Measurements from ENCODE around the gene INPP5J. TPM values are rescaled to one million over a fixed set of nuclear protein-coding genes. Genes with fewer than 3 reads are reported as not detected.
A peak's percentile ranks its signal among the peaks of the same experiment; 100 is the strongest.

Gene INPP5J
- total and polyA plus RNA-seq, 2 experiments from 2014 or later = 4.8 to 14.5 TPM

DNA sequence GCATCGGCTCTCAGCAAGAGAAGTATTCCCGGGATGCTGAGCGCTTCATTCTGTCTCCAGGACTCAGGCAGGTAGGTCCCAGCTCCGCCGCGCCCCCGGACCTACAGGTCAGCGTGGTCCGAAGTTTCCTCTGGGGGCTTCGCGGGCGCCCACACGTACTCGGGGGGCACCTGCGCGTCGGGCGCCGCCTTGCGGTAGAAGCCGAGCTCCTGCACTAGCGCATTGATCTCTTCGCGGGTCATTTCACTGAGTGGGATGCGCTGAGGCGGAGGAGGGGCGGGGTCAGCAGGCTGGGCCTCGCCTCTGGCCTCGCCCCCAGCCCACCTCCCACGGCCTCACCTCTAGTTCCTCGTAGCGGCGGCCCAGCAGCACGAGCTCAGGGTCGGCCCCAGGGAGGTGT lies 17.9 kb upstream of the INPP5J start (continued):
- TF ChIP-seq, protein P1, sequence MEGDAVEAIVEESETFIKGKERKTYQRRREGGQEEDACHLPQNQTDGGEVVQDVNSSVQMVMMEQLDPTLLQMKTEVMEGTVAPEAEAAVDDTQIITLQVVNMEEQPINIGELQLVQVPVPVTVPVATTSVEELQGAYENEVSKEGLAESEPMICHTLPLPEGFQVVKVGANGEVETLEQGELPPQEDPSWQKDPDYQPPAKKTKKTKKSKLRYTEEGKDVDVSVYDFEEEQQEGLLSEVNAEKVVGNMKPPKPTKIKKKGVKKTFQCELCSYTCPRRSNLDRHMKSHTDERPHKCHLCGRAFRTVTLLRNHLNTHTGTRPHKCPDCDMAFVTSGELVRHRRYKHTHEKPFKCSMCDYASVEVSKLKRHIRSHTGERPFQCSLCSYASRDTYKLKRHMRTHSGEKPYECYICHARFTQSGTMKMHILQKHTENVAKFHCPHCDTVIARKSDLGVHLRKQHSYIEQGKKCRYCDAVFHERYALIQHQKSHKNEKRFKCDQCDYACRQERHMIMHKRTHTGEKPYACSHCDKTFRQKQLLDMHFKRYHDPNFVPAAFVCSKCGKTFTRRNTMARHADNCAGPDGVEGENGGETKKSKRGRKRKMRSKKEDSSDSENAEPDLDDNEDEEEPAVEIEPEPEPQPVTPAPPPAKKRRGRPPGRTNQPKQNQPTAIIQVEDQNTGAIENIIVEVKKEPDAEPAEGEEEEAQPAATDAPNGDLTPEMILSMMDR (conservative IDR thresholded peaks at IDR 0.05; ENCODE audit: low read depth in 2 of 2) = peak; percentile 80 to 91
- TF ChIP-seq STAT1 (IDR thresholded peaks at IDR 0.05; ENCODE audit: unreplicated experiment) = no peak
- TF ChIP-seq POLR2AphosphoS5 (IDR thresholded peaks at IDR 0.05; ENCODE audit: low read depth) = peak; percentile 50

DNA sequence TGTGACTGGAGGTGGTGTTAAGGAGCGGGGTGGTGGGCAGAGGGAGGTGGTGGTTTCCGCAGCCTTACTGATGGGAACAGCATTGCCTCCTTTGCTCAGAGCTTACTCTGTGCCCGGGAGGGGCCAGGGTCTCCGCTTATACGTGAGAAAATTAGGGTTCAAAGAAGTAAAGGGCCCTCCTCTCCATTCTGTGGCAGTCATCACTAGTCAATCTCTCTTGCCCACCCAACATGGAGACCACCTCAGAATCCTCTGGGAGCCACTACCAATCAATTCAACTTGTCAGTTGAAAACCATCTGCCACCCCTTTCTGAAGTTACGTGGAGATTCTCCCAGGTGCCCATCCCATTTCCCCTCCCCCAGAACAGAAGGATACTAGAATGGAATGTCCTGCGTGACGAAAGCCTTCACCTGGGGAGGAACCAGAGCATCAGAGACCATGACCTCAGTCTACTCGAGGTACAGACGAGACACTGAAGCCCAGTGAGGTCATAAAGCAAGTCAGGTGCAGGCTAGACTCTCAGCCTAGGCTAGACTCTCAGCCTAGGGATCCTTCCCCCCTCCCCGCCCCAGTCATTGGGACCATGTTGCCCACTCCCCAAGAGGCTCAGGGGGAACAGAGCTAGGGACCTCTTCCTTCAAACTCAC lies 17.4 kb upstream of the INPP5J start:
- H3K36me3 Mint-ChIP-seq (ENCODE audit: low read depth) = no peaks in the 10 kb centered on the region

More for the DNA sequence above, 17.4 kb upstream of the INPP5J start:
- TF ChIP-seq, protein P2, sequence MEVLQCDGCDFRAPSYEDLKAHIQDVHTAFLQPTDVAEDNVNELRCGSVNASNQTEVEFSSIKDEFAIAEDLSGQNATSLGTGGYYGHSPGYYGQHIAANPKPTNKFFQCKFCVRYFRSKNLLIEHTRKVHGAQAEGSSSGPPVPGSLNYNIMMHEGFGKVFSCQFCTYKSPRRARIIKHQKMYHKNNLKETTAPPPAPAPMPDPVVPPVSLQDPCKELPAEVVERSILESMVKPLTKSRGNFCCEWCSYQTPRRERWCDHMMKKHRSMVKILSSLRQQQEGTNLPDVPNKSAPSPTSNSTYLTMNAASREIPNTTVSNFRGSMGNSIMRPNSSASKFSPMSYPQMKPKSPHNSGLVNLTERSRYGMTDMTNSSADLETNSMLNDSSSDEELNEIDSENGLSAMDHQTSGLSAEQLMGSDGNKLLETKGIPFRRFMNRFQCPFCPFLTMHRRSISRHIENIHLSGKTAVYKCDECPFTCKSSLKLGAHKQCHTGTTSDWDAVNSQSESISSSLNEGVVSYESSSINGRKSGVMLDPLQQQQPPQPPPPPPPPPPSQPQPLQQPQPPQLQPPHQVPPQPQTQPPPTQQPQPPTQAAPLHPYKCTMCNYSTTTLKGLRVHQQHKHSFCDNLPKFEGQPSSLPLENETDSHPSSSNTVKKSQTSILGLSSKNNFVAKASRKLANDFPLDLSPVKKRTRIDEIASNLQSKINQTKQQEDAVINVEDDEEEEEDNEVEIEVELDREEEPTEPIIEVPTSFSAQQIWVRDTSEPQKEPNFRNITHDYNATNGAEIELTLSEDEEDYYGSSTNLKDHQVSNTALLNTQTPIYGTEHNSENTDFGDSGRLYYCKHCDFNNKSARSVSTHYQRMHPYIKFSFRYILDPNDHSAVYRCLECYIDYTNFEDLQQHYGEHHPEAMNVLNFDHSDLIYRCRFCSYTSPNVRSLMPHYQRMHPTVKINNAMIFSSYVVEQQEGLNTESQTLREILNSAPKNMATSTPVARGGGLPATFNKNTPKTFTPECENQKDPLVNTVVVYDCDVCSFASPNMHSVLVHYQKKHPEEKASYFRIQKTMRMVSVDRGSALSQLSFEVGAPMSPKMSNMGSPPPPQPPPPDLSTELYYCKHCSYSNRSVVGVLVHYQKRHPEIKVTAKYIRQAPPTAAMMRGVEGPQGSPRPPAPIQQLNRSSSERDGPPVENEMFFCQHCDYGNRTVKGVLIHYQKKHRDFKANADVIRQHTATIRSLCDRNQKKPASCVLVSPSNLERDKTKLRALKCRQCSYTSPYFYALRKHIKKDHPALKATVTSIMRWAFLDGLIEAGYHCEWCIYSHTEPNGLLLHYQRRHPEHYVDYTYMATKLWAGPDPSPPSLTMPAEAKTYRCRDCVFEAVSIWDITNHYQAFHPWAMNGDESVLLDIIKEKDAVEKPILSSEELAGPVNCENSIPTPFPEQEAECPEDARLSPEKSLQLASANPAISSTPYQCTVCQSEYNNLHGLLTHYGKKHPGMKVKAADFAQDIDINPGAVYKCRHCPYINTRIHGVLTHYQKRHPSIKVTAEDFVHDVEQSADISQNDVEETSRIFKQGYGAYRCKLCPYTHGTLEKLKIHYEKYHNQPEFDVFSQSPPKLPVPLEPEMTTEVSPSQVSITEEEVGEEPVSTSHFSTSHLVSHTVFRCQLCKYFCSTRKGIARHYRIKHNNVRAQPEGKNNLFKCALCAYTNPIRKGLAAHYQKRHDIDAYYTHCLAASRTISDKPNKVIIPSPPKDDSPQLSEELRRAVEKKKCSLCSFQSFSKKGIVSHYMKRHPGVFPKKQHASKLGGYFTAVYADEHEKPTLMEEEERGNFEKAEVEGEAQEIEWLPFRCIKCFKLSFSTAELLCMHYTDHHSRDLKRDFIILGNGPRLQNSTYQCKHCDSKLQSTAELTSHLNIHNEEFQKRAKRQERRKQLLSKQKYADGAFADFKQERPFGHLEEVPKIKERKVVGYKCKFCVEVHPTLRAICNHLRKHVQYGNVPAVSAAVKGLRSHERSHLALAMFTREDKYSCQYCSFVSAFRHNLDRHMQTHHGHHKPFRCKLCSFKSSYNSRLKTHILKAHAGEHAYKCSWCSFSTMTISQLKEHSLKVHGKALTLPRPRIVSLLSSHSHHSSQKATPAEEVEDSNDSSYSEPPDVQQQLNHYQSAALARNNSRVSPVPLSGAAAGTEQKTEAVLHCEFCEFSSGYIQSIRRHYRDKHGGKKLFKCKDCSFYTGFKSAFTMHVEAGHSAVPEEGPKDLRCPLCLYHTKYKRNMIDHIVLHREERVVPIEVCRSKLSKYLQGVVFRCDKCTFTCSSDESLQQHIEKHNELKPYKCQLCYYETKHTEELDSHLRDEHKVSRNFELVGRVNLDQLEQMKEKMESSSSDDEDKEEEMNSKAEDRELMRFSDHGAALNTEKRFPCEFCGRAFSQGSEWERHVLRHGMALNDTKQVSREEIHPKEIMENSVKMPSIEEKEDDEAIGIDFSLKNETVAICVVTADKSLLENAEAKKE (CRISPR knock-in tag; IDR thresholded peaks at IDR 0.05) = no peak
- TF ChIP-seq EZH2 (IDR thresholded peaks at IDR 0.05; ENCODE audit: low read depth, unreplicated experiment) = no peak
- TF ChIP-seq STAT1 (IDR thresholded peaks at IDR 0.05; ENCODE audit: unreplicated experiment) = no peak
- TF ChIP-seq, protein P3, sequence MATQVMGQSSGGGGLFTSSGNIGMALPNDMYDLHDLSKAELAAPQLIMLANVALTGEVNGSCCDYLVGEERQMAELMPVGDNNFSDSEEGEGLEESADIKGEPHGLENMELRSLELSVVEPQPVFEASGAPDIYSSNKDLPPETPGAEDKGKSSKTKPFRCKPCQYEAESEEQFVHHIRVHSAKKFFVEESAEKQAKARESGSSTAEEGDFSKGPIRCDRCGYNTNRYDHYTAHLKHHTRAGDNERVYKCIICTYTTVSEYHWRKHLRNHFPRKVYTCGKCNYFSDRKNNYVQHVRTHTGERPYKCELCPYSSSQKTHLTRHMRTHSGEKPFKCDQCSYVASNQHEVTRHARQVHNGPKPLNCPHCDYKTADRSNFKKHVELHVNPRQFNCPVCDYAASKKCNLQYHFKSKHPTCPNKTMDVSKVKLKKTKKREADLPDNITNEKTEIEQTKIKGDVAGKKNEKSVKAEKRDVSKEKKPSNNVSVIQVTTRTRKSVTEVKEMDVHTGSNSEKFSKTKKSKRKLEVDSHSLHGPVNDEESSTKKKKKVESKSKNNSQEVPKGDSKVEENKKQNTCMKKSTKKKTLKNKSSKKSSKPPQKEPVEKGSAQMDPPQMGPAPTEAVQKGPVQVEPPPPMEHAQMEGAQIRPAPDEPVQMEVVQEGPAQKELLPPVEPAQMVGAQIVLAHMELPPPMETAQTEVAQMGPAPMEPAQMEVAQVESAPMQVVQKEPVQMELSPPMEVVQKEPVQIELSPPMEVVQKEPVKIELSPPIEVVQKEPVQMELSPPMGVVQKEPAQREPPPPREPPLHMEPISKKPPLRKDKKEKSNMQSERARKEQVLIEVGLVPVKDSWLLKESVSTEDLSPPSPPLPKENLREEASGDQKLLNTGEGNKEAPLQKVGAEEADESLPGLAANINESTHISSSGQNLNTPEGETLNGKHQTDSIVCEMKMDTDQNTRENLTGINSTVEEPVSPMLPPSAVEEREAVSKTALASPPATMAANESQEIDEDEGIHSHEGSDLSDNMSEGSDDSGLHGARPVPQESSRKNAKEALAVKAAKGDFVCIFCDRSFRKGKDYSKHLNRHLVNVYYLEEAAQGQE (IDR thresholded peaks at IDR 0.05; ENCODE audit: unreplicated experiment) = no peak
- no peak for TF ChIP-seq NANOG (IDR thresholded peaks at IDR 0.05; ENCODE audit: borderline replicate concordance)
- no peak for TF ChIP-seq POLR2AphosphoS5 (IDR thresholded peaks at IDR 0.05; ENCODE audit: low read depth)
- no peak for TF ChIP-seq ZNF114 (CRISPR knock-in tag; IDR thresholded peaks at IDR 0.05)
- no peaks in the 10 kb centered on the region; the same call in 2 of the 3 replicates for H3K9me3 Mint-ChIP-seq
- H3F3A ChIP-seq (replicated peaks; ENCODE audit: low read depth) = peaks cover 13% of the 10 kb centered on the region; the same call in 1 of the 2 replicates
- peaks cover 6% of the 10 kb centered on the region; the same call in 1 of the 2 replicates for H4K20me1 ChIP-seq (replicated peaks; ENCODE audit: insufficient read depth)
- H3K27me3 Mint-ChIP-seq (ENCODE audit: insufficient read depth, low read depth, poor library complexity) = peaks cover 45% of the 10 kb centered on the region
- H3K36me3 ChIP-seq (ENCODE audit: insufficient read depth) = no peaks in the 10 kb centered on the region
- no peak overlapping the region for H3K27ac ChIP-seq (ENCODE audit: low read depth)
- no peaks in the 10 kb centered on the region for H3K9me2 ChIP-seq (ENCODE audit: insufficient read depth)
- peaks cover 25% of the 10 kb centered on the region for H3K4me1 ChIP-seq (ENCODE audit: insufficient read depth)
- peak overlapping the region; percentile 78 for H3K4me2 ChIP-seq
- peaks cover 9% of the 10 kb centered on the region for H3K4me1 Mint-ChIP-seq
- DNase-seq (ENCODE audit: low spot score) = no peak
- H3K79me2 ChIP-seq (replicated peaks; ENCODE audit: insufficient read depth) = no peaks in the 10 kb centered on the region
- peaks cover 22% of the 10 kb centered on the region for H3K27me3 ChIP-seq (ENCODE audit: insufficient read depth)
- peak overlapping the region; percentile 48; the same call in 2 of the 3 replicates for H3K4me3 Mint-ChIP-seq
- ATAC-seq = no peak
- H3K27ac Mint-ChIP-seq = no peak overlapping the region
- H2AFZ ChIP-seq = no peak overlapping the region
- peak overlapping the region; percentile 48 for H3K4me3 ChIP-seq

All from GM23338 (cell line).